GM19397 (cell line): Measurements from ENCODE around the gene FAM168A.
A peak's percentile ranks its signal among the peaks of the same experiment; 100 is the strongest.

Experiments used
- ATAC-seq: cut with Tn5 transposase; IDR thresholded peaks from one replicate; pipeline ENCODE4 v1.9.1; 2021; ENCODE audit warnings: mild to moderate bottlenecking, moderate library complexity; ENCODE audit not compliant: unreplicated experiment

The FAM168A gene

GRCh38 chr11:73597956-73598718, at the start of gene FAM168A:
Gene FAM168A (minus strand): TSS chr11:73598112. CDS start chr11:73468474, 129,638 bp downstream.
- ATAC-seq = peak; percentile 94

DNA sequence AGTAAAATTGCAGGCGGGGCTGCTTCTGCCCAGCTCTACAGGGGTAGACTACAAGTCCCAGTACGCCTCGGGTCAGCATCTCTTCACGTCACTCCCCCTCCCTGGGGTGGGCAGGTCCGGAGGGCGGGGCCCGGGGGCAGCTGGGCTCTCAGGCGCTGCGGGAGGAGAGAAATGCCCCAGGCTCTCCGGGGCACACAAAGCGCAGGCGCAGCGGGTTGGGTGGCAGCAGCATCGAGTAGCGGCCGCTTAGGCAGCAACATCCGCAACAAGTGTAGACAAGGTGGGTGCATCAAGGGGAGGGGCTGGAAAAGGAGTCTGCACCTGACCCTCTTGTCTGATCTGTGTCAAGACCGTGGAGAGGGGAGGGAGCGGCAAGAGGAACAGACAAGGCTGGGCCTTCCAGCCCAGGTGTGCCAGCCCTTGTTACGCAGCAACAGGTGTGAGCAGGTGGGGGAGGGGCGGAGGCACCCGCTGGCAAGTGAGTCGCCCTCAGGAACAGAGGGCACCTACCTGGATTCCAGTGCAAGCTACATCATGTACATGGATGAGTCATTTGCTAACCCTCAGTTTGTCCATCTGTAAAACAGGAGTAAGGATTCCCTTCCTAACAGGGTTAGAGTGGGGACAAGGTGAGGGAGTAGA, 49.7 kb upstream of the FAM168A start:
- ATAC-seq = peak; percentile 83

DNA sequence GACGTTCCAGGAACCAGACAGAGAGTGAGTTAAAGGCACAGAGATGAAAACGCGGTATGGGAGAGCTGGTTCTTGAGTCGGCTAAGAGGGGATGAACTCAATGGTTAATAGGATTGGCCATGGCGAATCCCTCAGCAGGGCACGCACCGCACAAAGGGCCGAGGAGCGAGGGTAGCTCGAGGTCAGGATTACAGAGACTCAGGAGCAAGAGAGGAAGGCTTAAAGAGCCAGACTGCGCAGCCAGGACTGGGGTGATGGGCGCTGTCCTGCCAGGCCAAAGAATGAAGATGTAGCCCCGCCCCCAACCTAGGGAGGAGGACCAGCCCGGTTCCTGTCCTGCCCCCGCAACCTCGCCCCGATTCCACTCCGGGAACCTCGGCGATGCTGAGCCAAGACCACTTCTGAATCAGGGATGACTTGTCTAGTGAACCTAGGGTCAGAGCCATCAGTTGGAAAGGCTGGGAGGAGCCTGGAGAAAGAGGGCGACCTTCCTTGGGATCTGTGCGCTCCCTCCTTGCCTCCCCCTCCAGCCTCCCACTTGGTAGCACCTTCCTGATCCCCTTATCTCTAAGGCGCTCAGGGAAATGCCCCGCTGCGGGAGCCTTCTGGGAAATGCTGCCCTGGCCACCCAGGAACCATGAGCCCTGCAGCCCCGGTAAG, 48.2 kb upstream of the FAM168A start, which contains the start of gene PLEKHB1:
PLEKHB1 (plus strand) TSS at position 610 of the 660 bp plus-strand sequence; CDS start at position 638, 28 bp downstream.
- ATAC-seq = no peak

GRCh38 chr11:73645121-73645969, 47.4 kb upstream of the FAM168A start:
- ATAC-seq = no peak

DNA sequence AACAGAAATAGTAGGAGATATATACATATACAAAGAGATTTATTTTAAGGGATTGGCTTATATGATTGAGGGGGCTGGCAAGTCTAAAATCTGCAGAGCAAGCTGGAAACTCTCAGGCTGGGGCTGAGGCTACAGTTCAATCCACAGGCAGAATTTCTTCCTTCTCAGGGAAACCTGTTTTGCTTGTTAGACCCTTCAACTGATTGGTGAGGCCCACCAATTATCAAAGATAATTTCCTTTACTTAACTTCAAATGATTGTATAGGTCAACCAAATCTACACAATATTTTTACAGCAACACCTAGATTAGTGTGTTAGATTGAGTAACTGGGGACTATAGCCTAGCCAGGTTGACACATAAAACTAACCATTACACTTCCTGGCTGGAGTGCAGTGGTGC, 43.8 kb upstream of the FAM168A start:
- ATAC-seq = no peak

- ATAC-seq = no peak
Measured at GRCh38 chr11:73640592-73640991, 42.7 kb upstream of the FAM168A start.

- ATAC-seq = no peak
Measured at GRCh38 chr11:73637012-73637411, 39.1 kb upstream of the FAM168A start.

GRCh38 chr11:73636249-73636648, 38.3 kb upstream of the FAM168A start:
- no peak for ATAC-seq

DNA sequence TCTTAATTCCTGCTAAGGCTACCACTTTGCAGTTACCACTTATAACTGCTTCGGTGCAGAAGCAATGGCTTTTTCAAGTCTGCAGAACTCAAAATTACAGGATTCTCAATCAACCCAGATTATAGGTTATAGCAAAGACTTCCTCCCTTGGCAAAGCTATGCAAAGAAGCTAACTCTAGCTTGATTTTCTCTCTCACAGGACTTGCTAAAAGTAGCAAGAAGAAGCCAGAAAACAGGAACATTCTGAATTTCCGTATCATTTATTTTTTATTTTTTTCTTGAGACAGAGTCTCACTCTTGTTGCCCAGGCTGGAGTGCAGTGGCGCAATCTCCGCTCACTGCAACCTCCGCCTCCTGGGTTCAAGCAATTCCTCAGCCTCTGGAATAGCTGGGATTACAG, 37.8 kb upstream of the FAM168A start:
- ATAC-seq = no peak

DNA sequence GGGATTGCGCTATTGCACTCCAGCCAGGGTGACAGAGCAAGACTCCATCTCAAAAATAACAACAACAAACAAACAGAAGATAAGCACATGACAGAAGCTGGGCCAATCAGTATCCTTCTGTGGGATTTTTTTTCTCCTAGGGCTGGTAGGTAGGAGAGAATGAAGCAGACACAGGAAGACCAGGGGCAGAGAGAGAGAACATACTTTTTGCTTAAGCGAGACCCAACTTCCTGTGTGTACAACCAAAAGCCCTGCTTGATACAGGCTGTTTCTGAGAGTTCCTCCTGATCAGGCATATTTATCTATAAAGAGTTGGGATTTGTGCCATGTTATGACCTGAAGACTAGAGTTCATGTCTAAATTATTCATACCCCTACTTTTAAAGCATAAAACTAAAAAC, 36.1 kb upstream of the FAM168A start:
- no peak for ATAC-seq

DNA sequence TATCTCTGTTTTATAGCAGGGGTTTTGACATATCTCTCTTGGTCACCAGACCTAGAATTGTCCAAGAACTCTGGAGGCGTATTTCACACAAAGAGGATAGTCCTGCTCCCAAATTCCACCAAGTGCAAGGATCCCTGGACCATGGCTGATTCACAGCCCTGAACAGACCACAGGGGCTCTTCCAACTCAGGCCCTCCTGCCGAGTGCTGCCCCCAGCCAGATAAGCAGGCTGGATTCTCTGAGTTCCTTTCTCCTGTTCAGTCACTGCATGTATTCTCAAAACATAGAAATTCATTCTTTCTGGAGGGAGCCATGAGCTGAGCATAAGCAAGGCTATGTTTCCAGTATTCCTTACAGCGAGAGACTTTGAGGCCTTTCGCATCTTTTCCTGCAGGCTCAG, 35.1 kb upstream of the FAM168A start:
- no peak for ATAC-seq

- no peak for ATAC-seq
Measured at GRCh38 chr11:73629907-73630306, 32.0 kb upstream of the FAM168A start.

DNA sequence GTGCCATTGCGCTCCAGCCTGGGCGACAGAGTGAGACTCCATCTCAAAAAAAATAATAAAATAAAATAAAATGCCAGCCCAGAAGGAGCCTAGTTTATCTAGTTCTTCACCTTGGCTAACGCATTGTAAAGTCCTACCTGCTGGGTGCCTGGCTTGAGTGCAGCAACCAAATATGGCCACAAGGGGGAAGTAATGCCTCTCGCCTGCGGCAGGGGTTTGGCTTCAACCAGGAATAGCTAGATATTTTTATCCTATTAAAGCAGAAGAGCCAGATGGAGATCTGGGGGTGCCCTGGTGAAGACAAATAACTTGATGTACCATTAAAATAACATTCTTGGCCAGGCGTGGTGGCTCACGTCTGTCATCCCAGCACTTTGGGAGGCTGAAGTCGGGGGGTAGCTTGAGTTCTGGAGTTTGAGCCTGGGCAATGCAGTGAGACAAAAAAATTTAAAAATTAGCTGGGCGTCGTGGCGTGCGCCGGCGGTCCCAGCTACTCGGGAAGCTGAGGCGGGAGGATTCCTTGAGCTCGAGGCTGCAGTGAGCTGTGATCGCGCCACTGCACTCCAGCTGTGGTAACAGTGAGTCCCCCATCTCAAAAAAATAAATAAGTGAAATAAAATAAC, 27.9 kb upstream of the FAM168A start:
- ATAC-seq = no peak

DNA sequence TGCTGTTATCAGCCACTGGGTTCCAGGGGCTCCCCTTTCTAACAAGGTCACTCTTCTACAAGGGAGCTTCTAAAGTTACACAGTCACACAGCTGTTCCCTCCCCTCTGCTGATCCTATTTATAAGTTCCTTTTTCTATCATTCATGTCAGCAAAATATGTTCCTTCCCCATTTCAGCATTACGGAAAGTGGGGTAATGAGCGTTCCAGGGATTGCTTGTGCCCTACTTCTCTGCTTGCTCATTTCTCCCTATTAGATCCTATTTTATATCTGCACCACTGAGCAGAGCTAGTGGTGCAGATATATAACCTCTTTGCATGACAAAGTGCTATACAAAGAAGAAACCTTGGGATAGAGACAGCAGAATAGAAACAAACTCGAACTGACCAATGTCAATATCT, 25.8 kb upstream of the FAM168A start:
- no peak for ATAC-seq

DNA sequence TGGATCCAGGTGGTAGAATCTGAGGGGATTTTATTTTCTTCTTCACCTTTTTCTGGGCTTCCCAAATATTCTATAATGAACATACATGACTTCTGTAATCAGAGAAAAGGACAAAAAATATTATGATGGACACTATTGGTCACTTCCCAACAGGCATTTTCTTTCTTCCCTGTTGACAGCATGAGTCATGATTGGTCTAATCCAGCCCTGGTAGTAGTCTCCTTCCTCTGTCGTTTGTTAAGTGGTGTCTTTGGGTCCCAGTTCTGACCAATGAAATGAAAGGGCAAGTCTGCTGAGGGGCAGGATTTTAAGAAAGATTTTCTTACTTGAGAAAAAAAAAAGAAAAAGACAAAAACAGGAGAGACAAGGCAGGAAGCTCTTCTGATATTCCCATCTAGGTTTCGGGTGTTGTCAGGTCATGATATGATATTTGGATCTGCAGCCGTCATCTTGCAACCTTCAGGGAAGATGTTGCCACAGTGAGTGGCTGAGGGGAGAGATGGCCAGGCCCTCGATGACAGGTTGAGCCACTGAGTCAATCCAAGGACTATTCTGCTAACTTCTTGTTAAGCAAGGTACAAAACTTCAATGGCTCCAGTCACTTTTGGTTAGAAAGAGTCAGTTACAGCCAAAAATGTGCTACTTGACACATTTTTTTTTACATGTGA, 25.1 kb upstream of the FAM168A start:
- ATAC-seq = no peak

GRCh38 chr11:73614591-73614990, 16.7 kb upstream of the FAM168A start:
- no peak for ATAC-seq

DNA sequence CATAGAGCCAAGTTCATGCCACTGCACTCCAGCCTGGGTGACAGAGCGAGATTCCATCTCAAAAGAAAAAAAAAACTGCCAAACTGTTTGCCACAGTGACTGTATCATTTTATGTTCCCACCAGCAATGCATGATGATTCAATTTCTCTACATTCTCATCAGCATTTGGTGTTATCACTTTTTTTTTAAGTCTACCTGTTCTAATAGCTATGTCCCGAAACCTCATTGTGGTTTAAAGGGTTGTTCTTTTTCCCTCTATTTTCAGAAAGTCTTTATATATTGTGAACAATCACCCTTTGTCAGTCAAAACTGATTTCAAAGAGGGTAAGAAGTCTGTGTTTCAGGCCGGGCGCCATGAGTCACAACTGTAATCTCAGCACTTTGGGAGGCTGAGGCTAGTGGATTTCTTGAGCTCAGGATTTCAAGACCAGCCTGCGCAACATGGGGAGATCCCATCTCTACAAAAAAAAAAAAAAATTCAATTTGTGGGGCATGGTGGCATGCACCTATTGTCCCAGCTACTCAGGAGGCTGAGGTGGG, 14.8 kb upstream of the FAM168A start:
- ATAC-seq = no peak

- peak; percentile 11 for ATAC-seq
Measured at GRCh38 chr11:73598719-73599379, 937 bp upstream of the FAM168A start.

DNA sequence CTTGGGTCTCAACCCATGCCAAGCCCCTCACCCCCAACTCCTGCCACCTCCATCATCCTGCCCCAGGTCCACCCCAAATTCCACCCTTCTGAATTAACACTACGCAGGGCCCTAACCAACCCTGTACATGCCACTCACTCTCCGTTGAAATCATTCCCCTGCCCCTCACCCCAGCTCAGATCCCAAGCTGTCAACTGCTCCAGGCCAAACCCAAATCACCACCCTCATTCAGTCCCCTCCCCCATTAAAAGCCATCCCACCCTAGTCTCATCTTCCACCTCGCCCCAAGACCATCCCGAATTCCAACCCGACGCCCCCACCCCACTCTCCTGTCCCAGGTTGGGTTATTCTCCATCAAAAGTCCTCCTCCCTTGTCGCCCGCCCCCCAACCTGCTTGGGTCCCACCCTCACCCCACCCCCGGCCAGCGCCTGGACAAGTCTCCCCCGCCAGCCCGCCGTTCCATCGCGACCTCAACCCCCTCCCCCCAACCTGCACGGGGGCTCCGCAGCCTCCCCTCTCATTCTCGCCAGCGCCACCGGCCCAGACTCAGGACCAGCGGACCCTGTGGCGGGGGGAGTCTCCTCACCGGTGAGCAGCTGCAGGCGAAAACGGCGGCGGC, 466 bp downstream of the FAM168A start:
- no peak for ATAC-seq
